ENCODE data around the gene INPP5B. TPM values are rescaled to one million over a fixed set of nuclear protein-coding genes. Genes with fewer than 3 reads are reported as not detected.
A peak's percentile ranks its signal among the peaks of the same experiment; 100 is the strongest.
"Not testable (repeated sequence)": the region's sequence is repeated elsewhere in the genome, so short reads cannot be mapped to it uniquely, and the experiment has no call there.

INPP5B gene
- total RNA-seq (10 to 100 TPM; 18.4 to 26.6 TPM), polyA plus RNA-seq (ENCODE audit: insufficient read length in 2 of 2) (10 to 100 TPM; 11.5 to 24.3 TPM)
- long read RNA-seq, donor 1 = 0 reads
- long read RNA-seq, donor 2, partial matches to known transcripts = 6 of 25 reads
- long read RNA-seq, donor 2, other reads (novel, unspliced or antisense) = 19 of 25 reads
- long read RNA-seq, donor 3, partial matches to known transcripts = 6 of 7 reads
- long read RNA-seq, donor 3, other reads (novel, unspliced or antisense) = 0 of 7 reads
- long read RNA-seq, donor 4, partial matches to known transcripts = 0 of 2 reads
- long read RNA-seq, donor 4, other reads (novel, unspliced or antisense) = 0 of 2 reads

GRCh38 chr1:37946703-37947360 lies at the start of gene INPP5B:
INPP5B (minus strand) TSS chr1:37947053; CDS start chr1:37946308, 745 bp downstream.
- H3K36me3 ChIP-seq (ENCODE audit: control insufficient read depth, insufficient read depth, low read length) = peaks cover 21% of the 10 kb centered on the region
- DNase-seq (ENCODE audit: low read depth in 4 of 6, low spot score in 6 of 6) = peak; percentile 68 to 97 (median 76)
- no peaks in the 10 kb centered on the region for H3K27me3 ChIP-seq (ENCODE audit: control insufficient read depth, insufficient read depth, low read length)
- no peaks in the 10 kb centered on the region for H3K9me3 ChIP-seq (ENCODE audit: control insufficient read depth, insufficient read depth, low read length)
- 0% methylated on average over 6 of the region's 11 CpGs for WGBS (ENCODE audit: insufficient coverage)
- peaks cover 20% of the 10 kb centered on the region for H3K4me1 ChIP-seq (ENCODE audit: control insufficient read depth, insufficient read depth, low read length)
- peak within 1 kb of the TSS; percentile 97 for H3K4me3 ChIP-seq (ENCODE audit: low read depth, low read length)
- peak within 1 kb of the TSS; percentile 67 for H3K27ac ChIP-seq (ENCODE audit: low read depth, low read length)

- H3K4me1 ChIP-seq (ENCODE audit: control insufficient read depth, insufficient read depth, low read length) = peaks cover 46% of the 10 kb centered on the region
- 2% methylated on average over 43 of the region's 46 CpGs for WGBS (ENCODE audit: insufficient coverage)
- no peaks in the 10 kb centered on the region for H3K27me3 ChIP-seq (ENCODE audit: control insufficient read depth, insufficient read depth, low read length)
- peak overlapping the region; percentile 57 for H3K27ac ChIP-seq (ENCODE audit: low read depth, low read length)
- DNase-seq (ENCODE audit: low read depth in 4 of 6, low spot score in 6 of 6) = peak in 2 of 6 donors; percentile 71 to 91
- peaks cover 13% of the 10 kb centered on the region for H3K36me3 ChIP-seq (ENCODE audit: control insufficient read depth, insufficient read depth, low read length)
- peak overlapping the region; percentile 51 for H3K4me3 ChIP-seq (ENCODE audit: low read depth, low read length)
- H3K9me3 ChIP-seq (ENCODE audit: control insufficient read depth, insufficient read depth, low read length) = no peaks in the 10 kb centered on the region
Measured at GRCh38 chr1:37995751-37996345, 49.0 kb upstream of the INPP5B start.

GRCh38 chr1:37994886-37995566 lies 48.2 kb upstream of the INPP5B start:
- Histone ChIP-seq H3K27ac (ENCODE audit: low read depth, low read length) (no peak overlapping the region), H3K4me1 (ENCODE audit: control insufficient read depth, insufficient read depth, low read length) (peaks cover 43% of the 10 kb centered on the region), H3K9me3 (ENCODE audit: control insufficient read depth, insufficient read depth, low read length) (no peaks in the 10 kb centered on the region), H3K27me3 (ENCODE audit: control insufficient read depth, insufficient read depth, low read length) (no peaks in the 10 kb centered on the region), H3K4me3 (ENCODE audit: low read depth, low read length) (no peak overlapping the region), H3K36me3 (ENCODE audit: control insufficient read depth, insufficient read depth, low read length) (peaks cover 13% of the 10 kb centered on the region)
- 81% methylated on average over 7 of the region's 11 CpGs for whole genome bisulfite sequencing (ENCODE audit: insufficient coverage)
- no peak for DNase-seq (ENCODE audit: low read depth in 4 of 6, low spot score in 6 of 6)

- peak overlapping the region; percentile 96 for H3K4me3 ChIP-seq (ENCODE audit: low read depth, low read length)
- no peaks in the 10 kb centered on the region for H3K27me3 ChIP-seq (ENCODE audit: control insufficient read depth, insufficient read depth, low read length)
- no peak for DNase-seq (ENCODE audit: low read depth in 4 of 6, low spot score in 6 of 6)
- WGBS (ENCODE audit: insufficient coverage) = 0% methylated on average over 30 of the region's 30 CpGs
- H3K4me1 ChIP-seq (ENCODE audit: control insufficient read depth, insufficient read depth, low read length) = peaks cover 13% of the 10 kb centered on the region
- peaks cover 26% of the 10 kb centered on the region for H3K36me3 ChIP-seq (ENCODE audit: control insufficient read depth, insufficient read depth, low read length)
- H3K27ac ChIP-seq (ENCODE audit: low read depth, low read length) = peak overlapping the region; percentile 71
- no peaks in the 10 kb centered on the region for H3K9me3 ChIP-seq (ENCODE audit: control insufficient read depth, insufficient read depth, low read length)
Measured at GRCh38 chr1:37989361-37989930, 42.6 kb upstream of the INPP5B start.

- WGBS (ENCODE audit: insufficient coverage) = no CpG with 5 or more reads among the region's 1 CpG
- peaks cover 35% of the 10 kb centered on the region for H3K36me3 ChIP-seq (ENCODE audit: control insufficient read depth, insufficient read depth, low read length)
Measured at GRCh38 chr1:37987679-37988078, 40.8 kb upstream of the INPP5B start.

GRCh38 chr1:37983546-37983945 lies 36.7 kb upstream of the INPP5B start:
- Histone ChIP-seq H3K9me3 (ENCODE audit: control insufficient read depth, insufficient read depth, low read length) (no peaks in the 10 kb centered on the region), H3K27ac (ENCODE audit: low read depth, low read length) (no peak overlapping the region), H3K4me1 (ENCODE audit: control insufficient read depth, insufficient read depth, low read length) (no peaks in the 10 kb centered on the region), H3K27me3 (ENCODE audit: control insufficient read depth, insufficient read depth, low read length) (no peaks in the 10 kb centered on the region), H3K4me3 (ENCODE audit: low read depth, low read length) (no peak overlapping the region), H3K36me3 (ENCODE audit: control insufficient read depth, insufficient read depth, low read length) (peaks cover 65% of the 10 kb centered on the region)
- WGBS (ENCODE audit: insufficient coverage) = no CpG with 5 or more reads among the region's 2 CpGs
- DNase-seq (ENCODE audit: low read depth in 4 of 6, low spot score in 6 of 6) = no peak

More at GRCh38 chr1:37987679-37988078, 40.8 kb upstream of the INPP5B start:
- DNase-seq (ENCODE audit: low read depth in 4 of 6, low spot score in 6 of 6) = no peak
- Histone ChIP-seq H3K9me3 (ENCODE audit: control insufficient read depth, insufficient read depth, low read length) (no peaks in the 10 kb centered on the region), H3K27ac (ENCODE audit: low read depth, low read length) (no peak overlapping the region), H3K4me3 (ENCODE audit: low read depth, low read length) (no peak overlapping the region), H3K27me3 (ENCODE audit: control insufficient read depth, insufficient read depth, low read length) (no peaks in the 10 kb centered on the region), H3K4me1 (ENCODE audit: control insufficient read depth, insufficient read depth, low read length) (peaks cover 13% of the 10 kb centered on the region)

- H3K27ac ChIP-seq (ENCODE audit: low read depth, low read length) = no peak overlapping the region
- no peaks in the 10 kb centered on the region for H3K4me1 ChIP-seq (ENCODE audit: control insufficient read depth, insufficient read depth, low read length)
- whole genome bisulfite sequencing (ENCODE audit: insufficient coverage) = 97% methylated on average over 4 of the region's 4 CpGs
- no peak overlapping the region for H3K4me3 ChIP-seq (ENCODE audit: low read depth, low read length)
- DNase-seq (ENCODE audit: low read depth in 4 of 6, low spot score in 6 of 6) = no peak
- peaks cover 68% of the 10 kb centered on the region for H3K36me3 ChIP-seq (ENCODE audit: control insufficient read depth, insufficient read depth, low read length)
- no peaks in the 10 kb centered on the region for H3K27me3 ChIP-seq (ENCODE audit: control insufficient read depth, insufficient read depth, low read length)
- H3K9me3 ChIP-seq (ENCODE audit: control insufficient read depth, insufficient read depth, low read length) = no peaks in the 10 kb centered on the region
Measured at GRCh38 chr1:37978541-37978940, 31.7 kb upstream of the INPP5B start.

- peak in 2 of 6 donors; percentile 44 to 64 for DNase-seq (ENCODE audit: low read depth in 4 of 6, low spot score in 6 of 6)
- H3K27ac ChIP-seq (ENCODE audit: low read depth, low read length); H3K27me3 ChIP-seq (ENCODE audit: control insufficient read depth, insufficient read depth, low read length); H3K4me1 ChIP-seq (ENCODE audit: control insufficient read depth, insufficient read depth, low read length); H3K4me3 ChIP-seq (ENCODE audit: low read depth, low read length); H3K9me3 ChIP-seq (ENCODE audit: control insufficient read depth, insufficient read depth, low read length): not testable (repeated sequence)
- 44% methylated on average over 4 of the region's 6 CpGs for WGBS (ENCODE audit: insufficient coverage)
- peaks cover 44% of the 10 kb centered on the region for H3K36me3 ChIP-seq (ENCODE audit: control insufficient read depth, insufficient read depth, low read length)
Measured at GRCh38 chr1:37975083-37975482, 28.2 kb upstream of the INPP5B start.

- no peak overlapping the region for H3K27ac ChIP-seq (ENCODE audit: low read depth, low read length)
- WGBS (ENCODE audit: insufficient coverage) = 89% methylated on average over 4 of the region's 5 CpGs
- H3K36me3 ChIP-seq (ENCODE audit: control insufficient read depth, insufficient read depth, low read length) = peaks cover 39% of the 10 kb centered on the region
Measured at GRCh38 chr1:37974567-37974966, 27.7 kb upstream of the INPP5B start.

More at GRCh38 chr1:37974567-37974966, 27.7 kb upstream of the INPP5B start:
- Histone ChIP-seq H3K27me3 (ENCODE audit: control insufficient read depth, insufficient read depth, low read length) (no peaks in the 10 kb centered on the region), H3K9me3 (ENCODE audit: control insufficient read depth, insufficient read depth, low read length) (no peaks in the 10 kb centered on the region), H3K4me1 (ENCODE audit: control insufficient read depth, insufficient read depth, low read length) (no peaks in the 10 kb centered on the region), H3K4me3 (ENCODE audit: low read depth, low read length) (no peak overlapping the region)
- no peak for DNase-seq (ENCODE audit: low read depth in 4 of 6, low spot score in 6 of 6)

Measured in spinal cord (tissue), 10 donors.